K562 (cell line): ENCODE measurements around the gene NRN1L. TPM values are rescaled to one million over a fixed set of nuclear protein-coding genes. Genes with fewer than 3 reads are reported as not detected.
A peak's percentile ranks its signal among the peaks of the same experiment; 100 is the strongest.

Source experiments
- ASH1L ChIP-seq: fragments of 450-650 bp; IDR thresholded peaks from 2 replicates; pipeline ENCODE4 v1.6.1; 2018; ENCODE audit warnings: borderline replicate concordance, mild to moderate bottlenecking, low read depth; ENCODE audit not compliant: partially characterized antibody
- EGR1 ChIP-seq: fragments of 450-650 bp; conservative IDR thresholded peaks from 2 replicates; pipeline ENCODE4 v1.6.1; 2017; ENCODE audit warnings: mild to moderate bottlenecking
- HDAC8 ChIP-seq: fragments of 450-650 bp; IDR thresholded peaks from 2 replicates; pipeline ENCODE4 v1.6.1; 2016; ENCODE audit warnings: mild to moderate bottlenecking, missing genetic modification characterization, moderate library complexity, missing compliant biosample characterization
- HEY1 ChIP-seq: fragments of 250-450 bp; sonication (Bioruptor Pico); IDR thresholded peaks from 2 replicates; pipeline ENCODE4 v1.5.0; 2020; ENCODE audit warnings: mild to moderate bottlenecking, moderate library complexity, borderline replicate concordance
- LEF1 ChIP-seq: fragments of 450-650 bp; IDR thresholded peaks from 2 replicates; pipeline ENCODE4 v1.6.1; 2016; ENCODE audit warnings: mild to moderate bottlenecking
- SAFB2 ChIP-seq: fragments of 200-400 bp; formaldehyde crosslinking; IDR thresholded peaks from 2 replicates; pipeline ENCODE4 v1.6.1; 2018; ENCODE audit warnings: borderline replicate concordance, low read length, low read depth, moderate library complexity; ENCODE audit not compliant: severe bottlenecking
- SETDB1 ChIP-seq: IDR thresholded peaks from one replicate; pipeline ENCODE4 v1.6.1; 2012; ENCODE audit warnings: low read length, control low read depth, inconsistent platforms
- SIX5 ChIP-seq, 2 experiments: IDR thresholded peaks; 2 replicates each; pipeline ENCODE4 v1.6.1; 2011; ENCODE audit warnings: low read length in 2 of 2, borderline replicate concordance in 1 of 2, low read depth in 1 of 2, mild to moderate bottlenecking in 1 of 2, moderate library complexity in 1 of 2; ENCODE audit not compliant: insufficient read depth in 1 of 2
- TAF15 ChIP-seq: fragments of 200-400 bp; formaldehyde crosslinking; IDR thresholded peaks from 2 replicates; pipeline ENCODE4 v1.6.1; 2017; ENCODE audit warnings: mild to moderate bottlenecking, low read depth, low read length, moderate library complexity
- ZBTB8A ChIP-seq: fragments of 450-650 bp; IDR thresholded peaks from 2 replicates; pipeline ENCODE4 v1.6.1; 2018; ENCODE audit warnings: mild to moderate bottlenecking, moderate library complexity; ENCODE audit not compliant: partially characterized antibody
- ZNF12 ChIP-seq: sonication (generic); formaldehyde crosslinking; IDR thresholded peaks from 2 replicates; pipeline ENCODE4 v1.4.0; 2020; ENCODE audit warnings: mild to moderate bottlenecking, missing genetic modification reagents
- ZNF175 ChIP-seq: fragments of 200-800 bp; sonication (Bioruptor generic); IDR thresholded peaks from 2 replicates; pipeline ENCODE4 v1.6.1; 2016; ENCODE audit warnings: low read depth, mild to moderate bottlenecking, missing genetic modification characterization, missing compliant biosample characterization
- ZNF239 ChIP-seq: fragments of 250-450 bp; sonication (Bioruptor Pico); IDR thresholded peaks from 2 replicates; pipeline ENCODE4 v1.4.0; 2020; ENCODE audit warnings: mild to moderate bottlenecking
- ZNF24 ChIP-seq: fragments of 450-650 bp; IDR thresholded peaks from 2 replicates; pipeline ENCODE4 v1.6.1; 2016
- polyA plus RNA-seq, 8 experiments: library from polyadenylated mRNA; depleted of rRNA in 4 of 8; stranded (reverse) in 5 of 8; unstranded in 3 of 8; fragments of >200 nt; fragmentation: Nextera tagmentation in 2 of 8; fragmentation: Illumina TruSeq in 1 of 8; extraction: Ambion mirVana in 2 of 8; extraction: Trizol in 1 of 8; gene quantifications; 2 replicates each; pipeline versions ENCODE4 v1.2.1 to v1.2.3, GENCODE V29; 2011 to 2014; ENCODE audit warnings: inconsistent platforms in 1 of 8, missing spikeins in 1 of 8
- total RNA-seq, 7 experiments: library from RNA; depleted of rRNA in 6 of 7; stranded (reverse); fragments of >200 nt in 6 of 7; fragmentation: Illumina TruSeq in 2 of 7; extraction: Trizol in 2 of 7; gene quantifications; 2 replicates each; pipeline versions ENCODE4 v1.2.1 to v1.2.3, GENCODE V29; 2011 to 2021; ENCODE audit warnings: low replicate concordance in 1 of 7
- TF ChIP-seq, protein P1 (sequence below): fragments of 250-450 bp; sonication (Bioruptor Pico); IDR thresholded peaks from 2 replicates; pipeline ENCODE4 v1.4.0; 2020; ENCODE audit warnings: mild to moderate bottlenecking
- TF ChIP-seq, protein P2 (sequence below): fragments of 250-450 bp; sonication (Bioruptor Pico); IDR thresholded peaks from 2 replicates; pipeline ENCODE4 v1.8.0; 2022; ENCODE audit warnings: moderate library complexity, mild to moderate bottlenecking, inconsistent platforms
- TF ChIP-seq, protein P3 (sequence below): fragments of 450-650 bp; formaldehyde crosslinking; IDR thresholded peaks from 2 replicates; pipeline ENCODE4 v1.4.0; 2022; ENCODE audit warnings: missing genetic modification characterization
- TF ChIP-seq, protein P4 (sequence below): sonication (generic); formaldehyde crosslinking; IDR thresholded peaks from 2 replicates; pipeline ENCODE4 v1.8.0; 2022; ENCODE audit warnings: mild to moderate bottlenecking, missing genetic modification reagents
- TF ChIP-seq, protein P5 (sequence below): sonication (generic); formaldehyde crosslinking; IDR thresholded peaks from 2 replicates; pipeline ENCODE4 v1.8.0; 2022; ENCODE audit warnings: mild to moderate bottlenecking, low read depth, missing genetic modification reagents

NRN1L gene
- total and polyA plus RNA-seq, 9 of the 15 experiments (the other 6 are each of a cell fraction or from before 2014, with no cell fraction given) = 0.22 to 0.86 (median 0.61) TPM; not detected in 5

DNA sequence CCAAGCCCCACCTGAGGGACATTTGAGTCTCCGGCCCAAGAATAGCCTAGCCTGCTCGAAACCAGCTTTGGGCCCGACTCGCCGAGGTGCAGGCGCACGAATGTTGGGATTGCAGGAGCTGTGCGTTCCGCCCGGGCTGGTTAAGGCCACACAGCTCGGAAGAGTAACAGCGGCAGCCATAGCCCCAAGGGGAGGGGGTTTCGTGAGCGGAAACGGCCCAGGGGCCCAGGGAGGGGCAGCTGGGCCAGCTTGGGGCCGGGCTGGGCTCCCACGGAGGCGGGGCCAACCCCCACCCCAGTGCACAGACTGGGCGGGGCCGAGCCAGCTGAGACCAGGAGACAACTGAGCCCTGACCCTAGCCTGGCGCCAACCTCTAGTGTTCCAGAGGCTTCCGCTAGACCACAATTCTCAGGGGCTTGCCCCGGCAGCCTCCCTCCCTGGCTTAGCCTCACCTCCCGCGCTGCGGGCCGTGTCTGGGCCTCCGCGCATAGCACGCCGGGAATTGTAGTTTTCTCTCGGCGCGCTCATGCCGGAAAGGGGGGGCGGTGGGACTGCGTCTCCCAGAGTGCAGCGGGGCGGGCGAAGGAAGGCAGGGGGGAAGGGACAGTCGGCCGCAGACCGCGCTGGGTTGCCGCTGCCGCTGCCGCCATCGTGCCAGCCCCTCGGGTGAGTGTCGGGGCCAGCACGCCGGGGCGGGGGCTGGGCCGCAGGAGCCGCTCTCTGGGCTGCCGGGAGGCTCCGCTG is 38.2 kb upstream of the NRN1L start, which contains the start of gene NUTF2 (continued):
- TF ChIP-seq ASH1L (no peak), TAF15 (no peak), ZNF175 (peak; percentile 78; the same call in 1 of the 2 replicates), HDAC8 (tag) (no peak), HEY1 (CRISPR knock-in tag) (no peak), ZBTB8A (no peak), SAFB2 (no peak), SIX5 (IDR thresholded peaks at IDR 0.05; ENCODE audit: borderline replicate concordance in 1 of 2, insufficient read depth in 1 of 2, low read depth in 1 of 2, low read length in 2 of 2) (peak; percentile 88 to 95), EGR1 (peak; percentile 84), ZNF239 (no peak), ZNF12 (CRISPR knock-in tag) (no peak; the same call in none of the 2 replicates), LEF1 (no peak), ZNF24 (0 out of 2 replicates have a peak, but pooled peaks have one; percentile 6), SETDB1 (no peak)
- TF ChIP-seq, protein P1, sequence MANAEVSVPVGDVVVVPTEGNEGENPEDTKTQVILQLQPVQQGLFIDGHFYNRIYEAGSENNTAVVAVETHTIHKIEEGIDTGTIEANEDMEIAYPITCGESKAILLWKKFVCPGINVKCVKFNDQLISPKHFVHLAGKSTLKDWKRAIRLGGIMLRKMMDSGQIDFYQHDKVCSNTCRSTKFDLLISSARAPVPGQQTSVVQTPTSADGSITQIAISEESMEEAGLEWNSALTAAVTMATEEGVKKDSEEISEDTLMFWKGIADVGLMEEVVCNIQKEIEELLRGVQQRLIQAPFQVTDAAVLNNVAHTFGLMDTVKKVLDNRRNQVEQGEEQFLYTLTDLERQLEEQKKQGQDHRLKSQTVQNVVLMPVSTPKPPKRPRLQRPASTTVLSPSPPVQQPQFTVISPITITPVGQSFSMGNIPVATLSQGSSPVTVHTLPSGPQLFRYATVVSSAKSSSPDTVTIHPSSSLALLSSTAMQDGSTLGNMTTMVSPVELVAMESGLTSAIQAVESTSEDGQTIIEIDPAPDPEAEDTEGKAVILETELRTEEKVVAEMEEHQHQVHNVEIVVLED = peak; percentile 86
- TF ChIP-seq, protein P2, sequence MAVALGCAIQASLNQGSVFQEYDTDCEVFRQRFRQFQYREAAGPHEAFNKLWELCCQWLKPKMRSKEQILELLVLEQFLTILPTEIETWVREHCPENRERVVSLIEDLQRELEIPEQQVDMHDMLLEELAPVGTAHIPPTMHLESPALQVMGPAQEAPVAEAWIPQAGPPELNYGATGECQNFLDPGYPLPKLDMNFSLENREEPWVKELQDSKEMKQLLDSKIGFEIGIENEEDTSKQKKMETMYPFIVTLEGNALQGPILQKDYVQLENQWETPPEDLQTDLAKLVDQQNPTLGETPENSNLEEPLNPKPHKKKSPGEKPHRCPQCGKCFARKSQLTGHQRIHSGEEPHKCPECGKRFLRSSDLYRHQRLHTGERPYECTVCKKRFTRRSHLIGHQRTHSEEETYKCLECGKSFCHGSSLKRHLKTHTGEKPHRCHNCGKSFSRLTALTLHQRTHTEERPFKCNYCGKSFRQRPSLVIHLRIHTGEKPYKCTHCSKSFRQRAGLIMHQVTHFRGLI = no peak
- TF ChIP-seq, protein P3, sequence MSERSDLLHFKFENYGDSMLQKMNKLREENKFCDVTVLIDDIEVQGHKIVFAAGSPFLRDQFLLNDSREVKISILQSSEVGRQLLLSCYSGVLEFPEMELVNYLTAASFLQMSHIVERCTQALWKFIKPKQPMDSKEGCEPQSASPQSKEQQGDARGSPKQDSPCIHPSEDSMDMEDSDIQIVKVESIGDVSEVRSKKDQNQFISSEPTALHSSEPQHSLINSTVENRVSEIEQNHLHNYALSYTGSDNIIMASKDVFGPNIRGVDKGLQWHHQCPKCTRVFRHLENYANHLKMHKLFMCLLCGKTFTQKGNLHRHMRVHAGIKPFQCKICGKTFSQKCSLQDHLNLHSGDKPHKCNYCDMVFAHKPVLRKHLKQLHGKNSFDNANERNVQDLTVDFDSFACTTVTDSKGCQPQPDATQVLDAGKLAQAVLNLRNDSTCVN = no peak
- TF ChIP-seq, protein P4, sequence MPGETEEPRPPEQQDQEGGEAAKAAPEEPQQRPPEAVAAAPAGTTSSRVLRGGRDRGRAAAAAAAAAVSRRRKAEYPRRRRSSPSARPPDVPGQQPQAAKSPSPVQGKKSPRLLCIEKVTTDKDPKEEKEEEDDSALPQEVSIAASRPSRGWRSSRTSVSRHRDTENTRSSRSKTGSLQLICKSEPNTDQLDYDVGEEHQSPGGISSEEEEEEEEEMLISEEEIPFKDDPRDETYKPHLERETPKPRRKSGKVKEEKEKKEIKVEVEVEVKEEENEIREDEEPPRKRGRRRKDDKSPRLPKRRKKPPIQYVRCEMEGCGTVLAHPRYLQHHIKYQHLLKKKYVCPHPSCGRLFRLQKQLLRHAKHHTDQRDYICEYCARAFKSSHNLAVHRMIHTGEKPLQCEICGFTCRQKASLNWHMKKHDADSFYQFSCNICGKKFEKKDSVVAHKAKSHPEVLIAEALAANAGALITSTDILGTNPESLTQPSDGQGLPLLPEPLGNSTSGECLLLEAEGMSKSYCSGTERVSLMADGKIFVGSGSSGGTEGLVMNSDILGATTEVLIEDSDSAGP (CRISPR knock-in tag) = no peak
- TF ChIP-seq, protein P5, sequence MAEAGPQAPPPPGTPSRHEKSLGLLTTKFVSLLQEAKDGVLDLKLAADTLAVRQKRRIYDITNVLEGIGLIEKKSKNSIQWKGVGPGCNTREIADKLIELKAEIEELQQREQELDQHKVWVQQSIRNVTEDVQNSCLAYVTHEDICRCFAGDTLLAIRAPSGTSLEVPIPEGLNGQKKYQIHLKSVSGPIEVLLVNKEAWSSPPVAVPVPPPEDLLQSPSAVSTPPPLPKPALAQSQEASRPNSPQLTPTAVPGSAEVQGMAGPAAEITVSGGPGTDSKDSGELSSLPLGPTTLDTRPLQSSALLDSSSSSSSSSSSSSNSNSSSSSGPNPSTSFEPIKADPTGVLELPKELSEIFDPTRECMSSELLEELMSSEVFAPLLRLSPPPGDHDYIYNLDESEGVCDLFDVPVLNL = no peak
